GM18498 (cell line): ENCODE measurements around the gene EME2.

ENCODE experiments used
- ATAC-seq: cut with Tn5 transposase; IDR thresholded peaks from one replicate; pipeline ENCODE4 v1.9.1; 2021; ENCODE audit warnings: mild to moderate bottlenecking, moderate library complexity; ENCODE audit not compliant: unreplicated experiment

Gene EME2

GRCh38 chr16:1766231-1766630 is 6.4 kb upstream of the EME2 start:
- no peak for ATAC-seq

GRCh38 chr16:1766701-1767100 is 5.9 kb upstream of the EME2 start:
- no peak for ATAC-seq

GRCh38 chr16:1767116-1767994 is 5.3 kb upstream of the EME2 start:
- no peak for ATAC-seq

GRCh38 chr16:1768061-1768766 is 4.4 kb upstream of the EME2 start:
- ATAC-seq: no peak

- ATAC-seq: no peak
Observed at GRCh38 chr16:1768767-1769401, 3.7 kb upstream of the EME2 start.

- ATAC-seq: no peak
Observed at GRCh38 chr16:1769402-1770300, 3.0 kb upstream of the EME2 start.

GRCh38 chr16:1770328-1771187 is 2.1 kb upstream of the EME2 start:
- no peak for ATAC-seq

GRCh38 chr16:1771188-1771863 is 1.3 kb upstream of the EME2 start, which contains the start of gene NME3:
Gene NME3, minus strand, starts transcription at chr16:1771543. Its CDS starts 9 bp downstream, at chr16:1771534.
- peak; percentile 40 for ATAC-seq

GRCh38 chr16:1771864-1772361 is 697 bp upstream of the EME2 start:
- no peak for ATAC-seq

- ATAC-seq: peak; percentile 46
Observed at GRCh38 chr16:1772908-1773702, 495 bp downstream of the EME2 start, which contains the start of gene MRPS34. Gene MRPS34, minus strand, starts transcription at chr16:1773134. Its CDS starts 15 bp downstream, at chr16:1773119.

- no peak for ATAC-seq
Observed at GRCh38 chr16:1773703-1774447, 1.3 kb downstream of the EME2 start.

- ATAC-seq: no peak
Observed at GRCh38 chr16:1774448-1774780, 1.8 kb downstream of the EME2 start.

GRCh38 chr16:1775006-1775845 is 2.6 kb downstream of the EME2 start:
- no peak for ATAC-seq

GRCh38 chr16:1775846-1776671 is 3.4 kb downstream of the EME2 start:
- ATAC-seq: no peak

- ATAC-seq: no peak
Observed at GRCh38 chr16:1776672-1776955, 4.0 kb downstream of the EME2 start.

GRCh38 chr16:1776991-1777374 is 4.4 kb downstream of the EME2 start:
- no peak for ATAC-seq
